CD4-positive, alpha-beta T cell treated with Interleukin-2 at 100 ng/mL for 4 hours (primary cell): ENCODE measurements around the gene TRIM31.

ENCODE experiments used
- DNase-seq: peaks from one replicate; pipeline ENCODE4 v3.0.0-alpha.2; 2020; ENCODE audit warnings: low spot score

TRIM31 gene, protein sequence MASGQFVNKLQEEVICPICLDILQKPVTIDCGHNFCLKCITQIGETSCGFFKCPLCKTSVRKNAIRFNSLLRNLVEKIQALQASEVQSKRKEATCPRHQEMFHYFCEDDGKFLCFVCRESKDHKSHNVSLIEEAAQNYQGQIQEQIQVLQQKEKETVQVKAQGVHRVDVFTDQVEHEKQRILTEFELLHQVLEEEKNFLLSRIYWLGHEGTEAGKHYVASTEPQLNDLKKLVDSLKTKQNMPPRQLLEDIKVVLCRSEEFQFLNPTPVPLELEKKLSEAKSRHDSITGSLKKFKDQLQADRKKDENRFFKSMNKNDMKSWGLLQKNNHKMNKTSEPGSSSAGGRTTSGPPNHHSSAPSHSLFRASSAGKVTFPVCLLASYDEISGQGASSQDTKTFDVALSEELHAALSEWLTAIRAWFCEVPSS

DNA sequence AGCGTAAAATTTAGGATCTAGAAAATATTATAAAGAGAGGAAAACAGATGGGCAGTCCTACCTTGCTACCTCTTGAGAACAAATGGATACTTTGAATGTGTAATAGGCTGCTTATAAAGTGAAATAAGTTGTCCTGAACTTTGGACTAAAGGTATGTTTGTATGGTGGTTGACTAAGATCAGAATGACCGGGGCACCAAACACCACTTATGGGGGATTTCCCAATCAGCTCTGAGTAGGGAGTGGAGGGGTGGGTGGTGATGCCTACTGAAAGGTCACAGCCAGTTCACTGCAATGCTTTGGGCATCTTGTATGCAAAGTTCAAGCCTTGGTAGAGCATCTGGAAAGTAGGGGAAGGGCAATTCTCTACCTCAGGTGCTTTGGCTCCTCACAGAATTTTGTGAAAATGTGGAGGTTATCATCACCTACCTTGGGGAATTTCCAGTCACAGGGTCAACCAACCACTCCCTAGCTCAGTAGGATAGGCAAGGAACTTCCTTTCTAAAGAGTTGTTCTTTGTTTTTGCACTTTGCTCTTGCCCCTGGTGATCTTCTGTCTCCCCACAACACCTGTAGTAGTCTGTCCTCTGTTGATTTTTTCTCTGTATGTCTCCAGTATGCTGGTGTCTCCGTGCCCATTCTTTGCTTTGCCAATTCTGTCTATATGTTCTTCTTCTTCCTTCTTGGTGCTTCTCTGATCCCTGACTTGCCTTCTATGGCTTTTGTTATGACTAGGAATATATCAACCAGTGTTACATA is at the start of gene TRIM31:
Gene TRIM31 (minus strand): TSS at position 88 of the 757 bp plus-strand sequence. CDS start 285 bp downstream, outside the sequence.
- no peak for DNase-seq

DNA sequence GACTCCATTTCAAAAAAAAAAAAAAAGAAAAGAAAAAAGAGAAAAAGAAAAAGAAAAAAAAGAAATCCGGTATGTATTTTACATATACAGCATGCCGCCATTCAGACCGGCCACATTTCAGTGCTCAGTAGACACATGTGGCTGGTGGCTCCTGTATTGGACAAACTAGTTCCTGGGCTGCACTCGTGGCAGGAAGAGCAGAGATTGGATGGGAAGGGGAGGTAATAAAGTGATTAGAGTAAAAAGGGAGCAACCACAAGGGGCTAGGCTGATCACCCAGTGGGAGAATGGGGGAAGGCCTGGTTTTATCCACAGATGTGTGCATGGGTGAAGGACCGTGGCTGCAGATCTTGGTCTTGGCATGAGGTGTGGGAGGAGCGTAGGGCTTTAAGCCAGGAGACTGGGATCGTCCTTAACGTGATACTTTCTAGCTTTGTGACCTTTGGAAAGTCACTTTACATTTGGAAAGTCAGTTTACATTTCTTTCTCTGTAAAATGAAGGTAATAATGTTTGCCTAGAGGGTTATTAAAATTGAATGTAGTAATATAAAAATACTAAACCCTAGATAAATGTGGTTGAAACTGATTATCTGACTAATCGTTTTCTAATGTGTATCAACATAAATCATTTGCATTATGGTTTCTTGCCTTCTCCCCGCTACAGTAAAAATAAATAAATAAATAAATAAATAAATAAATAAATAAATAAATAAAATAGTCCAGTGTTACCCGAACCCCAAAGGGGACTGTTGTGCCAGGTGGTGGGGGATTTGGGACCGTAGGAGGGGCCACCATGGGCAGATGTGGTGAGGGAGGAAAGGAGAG is 49.6 kb upstream of the TRIM31 start:
- no peak for DNase-seq

DNA sequence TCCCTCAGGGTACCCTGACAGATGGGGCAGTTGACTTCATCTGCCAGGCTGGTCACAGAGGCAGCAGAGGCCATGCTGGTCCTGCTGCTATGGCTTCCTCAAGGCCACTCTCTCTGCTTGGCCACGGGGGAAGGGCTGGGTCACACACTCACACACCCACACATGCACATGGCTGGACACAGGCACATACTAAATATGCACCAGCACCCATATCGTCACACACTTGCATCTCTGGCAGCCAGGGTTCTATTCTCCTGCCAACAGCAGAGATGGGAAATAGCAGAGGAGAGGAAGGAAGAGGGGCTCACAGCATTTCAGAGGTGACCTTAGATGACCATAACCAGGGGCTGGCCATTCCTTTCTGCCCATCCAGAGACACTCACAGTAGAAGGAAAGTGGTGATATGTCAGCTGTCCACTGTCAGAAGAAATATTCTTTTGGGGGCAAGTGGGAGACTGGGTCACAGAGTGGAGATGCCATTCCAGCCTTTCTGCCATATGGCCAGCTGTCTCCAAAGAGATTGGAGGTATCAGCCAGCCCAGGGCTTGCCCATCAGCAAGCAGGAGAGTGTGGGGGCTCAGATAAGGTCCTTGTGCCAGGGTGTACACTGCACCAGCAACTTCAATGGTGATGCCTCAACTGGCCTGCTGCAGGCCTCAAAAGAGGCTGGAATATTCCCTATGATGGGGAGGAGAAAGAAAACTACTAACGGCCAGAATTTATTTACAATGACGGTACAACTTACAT is 48.1 kb upstream of the TRIM31 start, which contains the start of gene TRIM10:
Gene TRIM10 (minus strand): TSS at position 427 of the 747 bp plus-strand sequence. CDS start 353 bp downstream, at position 74.
- DNase-seq = no peak

DNA sequence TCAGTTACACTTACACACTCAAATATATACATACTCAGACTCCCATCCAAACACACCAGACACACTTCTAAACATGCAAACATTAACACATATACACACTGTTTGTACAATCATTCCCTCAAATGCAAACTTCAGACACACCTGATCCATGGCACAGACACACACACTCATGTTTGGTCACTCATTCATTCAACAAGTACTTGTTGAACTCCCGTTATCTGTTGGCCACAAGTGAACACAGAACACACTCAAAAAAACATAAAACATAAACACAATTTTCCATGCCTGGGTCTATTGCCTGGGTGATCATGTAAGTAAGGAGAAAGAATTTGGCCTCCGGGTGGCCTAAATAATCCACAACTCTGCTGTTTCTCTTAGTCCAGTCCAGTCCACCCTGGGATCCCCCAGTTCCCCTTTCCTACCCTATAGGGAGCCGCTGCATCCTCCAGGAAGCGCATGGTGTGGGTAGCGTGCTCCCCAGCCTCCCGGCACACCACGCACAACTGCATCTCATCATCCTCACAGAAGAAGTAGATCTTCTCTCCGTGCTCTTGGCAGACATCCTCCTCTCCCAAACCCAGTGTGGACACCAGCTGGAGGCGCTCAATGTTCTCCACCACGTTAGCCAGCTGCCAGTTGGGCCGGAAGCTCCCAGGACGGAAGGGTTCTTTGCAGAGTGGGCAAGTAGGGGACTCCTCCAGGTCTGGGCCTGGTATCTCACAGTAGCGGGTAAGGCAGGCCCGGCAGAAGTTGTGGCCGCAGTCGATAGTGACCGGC is 47.3 kb upstream of the TRIM31 start:
- DNase-seq = no peak

DNA sequence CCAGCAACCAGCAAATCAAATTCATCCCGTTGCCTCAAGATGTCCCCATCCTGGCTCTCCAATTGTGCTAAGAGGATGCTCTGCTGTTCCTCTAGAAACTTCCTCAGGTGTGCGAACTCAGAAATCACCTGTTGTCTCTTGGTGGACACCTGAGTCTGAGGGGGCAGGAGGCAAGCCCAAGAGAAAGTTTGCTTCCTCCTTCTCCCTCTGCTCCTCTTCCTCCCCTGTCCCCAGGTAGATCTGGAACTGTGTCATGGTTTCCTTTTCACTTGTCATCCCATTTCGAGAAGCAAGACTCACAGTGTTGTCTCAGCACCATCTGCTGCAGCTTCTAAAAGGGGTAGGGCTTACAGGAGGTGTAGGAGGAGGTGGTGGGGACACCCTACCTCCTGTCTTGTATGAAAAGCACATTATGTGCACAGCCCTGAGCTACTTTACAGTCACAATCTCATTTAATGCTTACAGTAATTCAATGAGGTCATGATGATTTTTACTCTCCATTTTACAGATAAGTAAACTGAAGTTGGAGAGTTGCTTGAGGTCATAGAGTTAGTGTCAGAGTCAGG is 45.7 kb upstream of the TRIM31 start:
- DNase-seq = no peak

DNA sequence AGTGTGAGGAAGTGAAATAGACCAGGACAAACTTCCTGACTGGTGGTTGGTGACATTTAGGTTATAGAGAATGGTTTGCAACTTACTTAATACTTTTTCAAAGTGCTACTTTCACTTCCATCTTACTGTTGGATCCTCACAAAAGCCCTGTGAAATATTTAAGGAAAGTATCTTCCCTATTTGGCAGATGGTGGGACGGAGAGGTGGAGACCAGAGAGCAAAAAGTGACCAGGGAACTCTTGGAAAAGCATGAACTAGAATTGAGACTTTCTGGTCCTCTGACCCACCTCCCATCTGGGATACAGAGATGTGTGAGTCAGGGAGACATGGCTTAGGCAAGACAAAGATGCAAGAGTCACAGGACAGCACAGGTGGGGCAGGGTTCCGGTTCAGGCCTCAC is 45.1 kb upstream of the TRIM31 start:
- DNase-seq = no peak

DNA sequence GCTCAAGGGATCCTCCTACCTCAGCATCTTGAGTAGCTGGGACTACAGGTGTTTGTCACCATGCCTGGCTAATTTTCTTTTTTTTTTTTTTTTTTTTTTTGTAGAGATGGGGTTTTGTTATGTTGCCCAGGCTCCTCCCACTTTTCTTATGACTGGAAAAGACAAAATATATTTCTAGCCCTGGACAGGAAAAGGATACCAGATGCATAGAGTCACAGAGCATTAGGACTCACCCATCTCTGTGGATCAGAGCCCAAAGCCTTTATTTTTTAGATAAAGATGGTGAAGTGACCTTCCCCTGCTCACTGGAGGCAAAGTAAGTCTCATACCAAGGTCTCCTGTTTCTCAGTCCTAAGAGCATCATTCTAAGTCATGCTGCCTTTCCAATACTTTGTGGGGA is 44.7 kb upstream of the TRIM31 start:
- DNase-seq = no peak

DNA sequence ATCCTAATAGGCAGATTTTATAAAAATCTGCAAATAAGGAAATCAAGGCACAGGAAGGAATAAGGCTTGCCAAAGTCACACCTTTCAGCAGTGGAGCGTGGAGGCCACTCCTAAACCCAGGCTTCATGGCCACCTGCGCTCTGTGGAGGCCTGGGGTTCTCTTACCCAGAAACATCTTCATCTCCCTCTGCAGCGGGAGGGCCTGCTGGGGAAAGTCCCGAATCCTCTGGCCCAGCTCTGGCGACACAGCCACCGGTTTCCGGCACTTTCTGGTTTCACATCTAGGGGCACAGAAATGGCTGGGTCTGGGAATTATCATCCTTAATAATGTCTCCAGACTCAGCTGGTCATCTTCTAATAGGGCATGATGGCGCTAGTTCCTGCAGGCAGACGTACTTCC is 43.9 kb upstream of the TRIM31 start:
- no peak for DNase-seq

DNA sequence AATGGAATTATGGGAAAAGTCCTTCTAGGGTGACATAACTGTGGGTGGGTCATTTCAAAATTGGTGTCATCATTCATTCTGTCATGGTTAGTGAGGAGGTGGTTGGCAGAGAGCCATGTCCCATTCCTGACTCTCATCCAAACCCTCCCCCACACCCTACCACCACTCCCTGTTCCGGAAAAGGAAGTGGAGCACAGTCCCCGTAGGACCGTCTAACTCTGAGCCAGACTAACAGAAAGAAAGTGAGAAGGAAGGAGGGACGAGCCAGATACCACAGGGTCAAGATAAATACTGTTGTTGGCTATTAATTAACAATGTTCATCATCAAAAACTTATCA is 43.3 kb upstream of the TRIM31 start:
- no peak for DNase-seq

DNA sequence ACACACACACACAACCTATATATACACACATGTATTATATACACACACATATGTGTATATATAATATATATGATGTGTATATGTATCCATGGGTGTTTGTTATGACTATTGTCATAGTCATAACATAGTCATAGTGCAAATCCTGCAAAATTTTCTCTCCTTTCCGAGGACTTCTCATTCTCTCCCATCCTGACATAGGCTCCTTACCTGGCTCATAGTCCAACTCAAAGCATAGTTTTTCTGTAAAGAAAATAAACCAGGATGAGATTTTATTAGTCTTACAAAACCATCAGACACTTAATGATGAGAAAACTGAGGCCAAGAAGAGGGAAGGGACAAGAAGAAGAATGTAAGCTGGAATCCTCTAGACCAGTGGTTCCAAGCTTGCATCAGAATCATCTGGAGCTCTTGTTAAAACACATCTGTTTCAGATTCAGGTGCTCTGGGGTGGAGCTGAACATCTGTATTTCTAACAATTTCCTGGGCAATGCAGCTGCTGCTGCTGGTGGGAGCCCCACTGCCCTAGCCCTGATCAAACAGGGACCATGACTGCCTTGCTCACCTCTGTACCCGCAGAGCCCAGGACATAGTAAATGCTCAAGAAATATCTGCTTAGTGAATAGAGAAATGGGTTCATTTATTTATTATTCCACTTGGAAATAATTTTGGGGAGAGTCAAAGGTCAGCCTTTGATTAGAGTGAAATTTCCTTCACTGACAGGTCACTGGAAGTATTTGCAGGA is 42.8 kb upstream of the TRIM31 start:
- no peak for DNase-seq

DNA sequence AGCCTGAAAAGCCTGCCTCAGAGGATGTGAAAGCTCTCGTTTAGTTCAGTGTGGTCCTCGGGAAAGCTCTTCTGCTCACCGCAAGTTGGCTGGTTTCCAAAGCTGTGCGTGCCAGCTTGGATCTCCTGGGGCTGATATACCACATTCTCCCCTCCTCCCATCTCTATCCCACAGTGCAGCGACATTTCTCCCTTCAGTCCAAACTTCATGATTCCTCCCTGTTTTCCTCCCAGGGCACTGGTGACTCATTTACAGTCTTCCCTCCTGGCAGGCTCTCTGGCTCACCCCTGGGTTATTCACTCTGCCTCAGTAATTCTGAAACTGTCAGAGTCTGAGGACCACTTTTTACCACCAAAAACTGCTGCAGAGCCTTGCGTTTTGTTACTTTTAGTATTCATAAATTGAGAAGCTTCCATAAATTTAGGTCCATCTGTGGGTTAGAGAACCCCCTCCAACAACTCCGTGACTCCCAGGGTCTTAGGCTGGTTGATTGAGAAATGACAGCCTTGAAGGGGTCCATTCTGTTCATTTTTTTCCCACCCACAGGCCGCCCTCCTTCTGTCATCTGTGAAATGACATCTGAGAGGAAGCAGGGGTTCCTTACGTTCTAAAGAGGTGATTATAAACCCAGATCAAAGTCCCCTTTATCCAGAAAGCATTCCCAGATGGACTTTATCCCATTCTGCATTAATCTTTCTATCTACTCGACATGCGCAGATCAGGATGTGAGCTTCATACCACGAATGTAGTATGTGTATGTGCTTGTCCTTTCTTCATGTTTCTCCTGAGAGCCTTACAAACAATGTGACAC is 42.0 kb upstream of the TRIM31 start:
- DNase-seq = no peak

DNA sequence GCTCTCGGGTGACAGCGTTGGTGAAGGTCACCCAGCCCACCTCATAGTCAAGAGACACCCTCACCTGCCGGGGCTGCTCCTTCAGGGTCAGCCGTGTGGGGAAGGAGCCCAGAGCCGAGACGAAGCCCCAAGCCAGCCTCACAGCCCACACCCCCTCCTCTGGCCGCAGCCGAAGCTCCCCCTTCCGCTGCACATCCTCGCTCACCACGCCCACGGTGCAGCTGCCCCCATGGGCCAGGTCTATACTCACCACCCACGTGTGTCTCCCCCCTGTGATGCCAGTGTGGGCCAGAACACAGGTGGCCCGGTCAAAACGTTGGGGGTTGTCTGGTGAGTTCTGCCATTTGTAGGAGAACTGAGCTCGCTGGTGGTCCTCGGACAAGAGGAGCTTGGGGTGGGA is 41.2 kb upstream of the TRIM31 start:
- no peak for DNase-seq

DNA sequence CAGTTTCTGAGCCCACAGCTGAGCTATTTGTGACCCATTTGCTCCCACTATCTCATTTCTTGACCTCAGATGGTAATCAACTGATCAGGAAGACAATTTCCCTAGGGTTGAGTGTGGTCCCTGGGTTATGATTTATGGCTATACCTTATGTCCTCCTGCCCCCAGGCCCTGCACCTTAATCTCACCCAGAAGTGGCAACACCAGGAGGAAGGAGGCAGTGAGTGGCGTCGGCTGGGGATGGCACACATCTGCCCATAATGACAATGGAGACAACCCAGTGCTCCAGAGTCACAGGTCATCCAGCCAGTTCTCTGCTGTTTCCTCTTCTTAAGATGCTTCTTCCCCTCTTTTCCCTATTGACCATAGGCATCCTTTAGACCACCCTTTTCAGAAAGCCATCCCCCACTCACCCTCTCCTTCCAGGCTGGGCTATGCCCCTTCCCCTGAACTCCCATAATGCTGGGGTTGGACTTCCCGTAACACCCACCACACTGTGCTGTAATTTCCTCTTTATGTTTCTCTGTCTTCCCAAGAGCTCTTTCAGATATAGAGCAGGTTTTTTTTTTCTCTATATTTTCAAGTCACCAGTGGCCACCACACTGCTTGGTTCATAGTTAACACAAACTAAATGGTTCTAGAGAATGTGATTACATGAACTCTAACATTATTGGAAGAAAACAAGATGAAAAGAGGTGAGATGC is 40.2 kb upstream of the TRIM31 start:
- no peak for DNase-seq

DNA sequence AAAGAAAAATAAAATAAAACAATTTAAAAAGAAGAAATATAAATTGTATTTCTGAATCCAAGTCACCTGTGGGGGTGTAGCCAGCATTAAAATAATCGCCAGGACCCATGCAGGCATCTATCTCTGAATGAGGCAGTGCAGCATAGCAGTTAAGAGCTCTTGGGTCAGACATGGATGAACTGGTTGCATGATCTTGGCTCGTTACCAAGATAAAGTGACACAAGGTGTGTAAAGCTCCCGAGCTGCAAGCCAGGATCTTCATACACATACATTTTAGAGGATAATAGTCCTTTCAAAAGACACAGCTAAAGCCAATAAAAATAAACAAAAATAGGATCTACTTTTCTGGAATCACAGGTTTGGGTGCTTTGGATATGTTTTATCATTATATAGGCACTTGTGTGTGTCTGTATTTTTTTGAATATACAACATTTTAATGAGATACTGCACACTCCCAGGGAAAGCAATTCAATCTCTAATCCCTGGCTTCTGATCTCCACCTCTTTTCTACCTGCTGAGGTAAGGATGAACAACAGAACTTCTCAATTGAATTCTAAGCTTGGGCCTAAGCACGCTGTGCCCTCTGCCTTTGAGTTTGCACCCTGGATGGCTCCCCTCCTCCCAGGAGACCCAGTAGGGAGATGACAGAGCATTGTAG is 39.3 kb upstream of the TRIM31 start:
- no peak for DNase-seq

DNA sequence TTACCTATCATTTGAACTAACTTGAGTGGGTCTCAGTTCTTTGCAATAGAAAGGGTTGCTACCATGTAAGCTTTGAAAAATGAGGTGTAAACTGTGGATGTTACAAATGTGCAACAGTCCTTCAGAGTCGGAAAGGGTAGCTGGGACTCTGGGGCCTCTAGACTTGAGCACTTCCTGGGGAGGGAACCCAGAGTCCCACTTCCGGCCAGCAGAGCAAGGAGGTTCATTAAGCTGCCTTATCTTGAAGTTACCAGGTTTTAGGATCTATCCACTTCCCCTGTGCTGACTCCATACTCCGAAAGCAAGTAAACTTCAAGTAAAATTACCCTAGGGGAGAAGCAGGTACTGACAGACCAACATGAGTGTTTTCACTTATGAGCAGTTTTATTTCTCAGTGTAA is 38.7 kb upstream of the TRIM31 start:
- no peak for DNase-seq

DNA sequence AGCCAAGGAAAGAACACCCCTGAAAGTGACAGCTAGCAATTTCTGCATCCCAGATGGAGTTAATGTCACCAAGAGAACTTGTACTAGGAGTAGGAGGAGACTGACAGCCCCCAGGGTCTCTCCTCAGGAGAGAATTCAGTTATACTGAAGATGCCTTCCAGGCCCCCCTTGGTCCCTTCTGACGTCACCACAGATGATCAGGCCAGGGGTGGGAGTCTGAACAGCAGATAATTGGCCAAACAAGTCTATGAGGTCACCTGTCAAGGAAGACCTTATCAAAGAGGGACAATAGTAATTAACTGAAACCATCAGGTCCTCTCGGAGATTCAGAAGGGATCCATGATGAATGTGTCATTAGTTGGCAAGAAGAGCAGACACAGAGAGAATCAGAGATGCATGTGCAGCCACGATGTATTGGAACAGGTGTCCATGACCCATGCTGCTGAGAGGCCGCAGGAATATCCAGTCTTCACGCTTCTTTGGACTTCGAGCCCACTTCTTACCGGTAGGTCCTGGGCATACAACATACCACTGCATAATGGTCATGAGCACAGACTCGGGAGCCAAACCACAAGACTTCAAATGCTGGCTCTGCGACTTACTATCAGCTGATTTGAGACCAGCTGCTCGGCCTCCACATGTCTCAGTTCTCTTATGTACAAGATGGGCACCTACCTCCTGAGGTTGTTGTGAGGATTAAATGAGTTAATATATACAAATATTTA is 37.9 kb upstream of the TRIM31 start:
- no peak for DNase-seq

DNA sequence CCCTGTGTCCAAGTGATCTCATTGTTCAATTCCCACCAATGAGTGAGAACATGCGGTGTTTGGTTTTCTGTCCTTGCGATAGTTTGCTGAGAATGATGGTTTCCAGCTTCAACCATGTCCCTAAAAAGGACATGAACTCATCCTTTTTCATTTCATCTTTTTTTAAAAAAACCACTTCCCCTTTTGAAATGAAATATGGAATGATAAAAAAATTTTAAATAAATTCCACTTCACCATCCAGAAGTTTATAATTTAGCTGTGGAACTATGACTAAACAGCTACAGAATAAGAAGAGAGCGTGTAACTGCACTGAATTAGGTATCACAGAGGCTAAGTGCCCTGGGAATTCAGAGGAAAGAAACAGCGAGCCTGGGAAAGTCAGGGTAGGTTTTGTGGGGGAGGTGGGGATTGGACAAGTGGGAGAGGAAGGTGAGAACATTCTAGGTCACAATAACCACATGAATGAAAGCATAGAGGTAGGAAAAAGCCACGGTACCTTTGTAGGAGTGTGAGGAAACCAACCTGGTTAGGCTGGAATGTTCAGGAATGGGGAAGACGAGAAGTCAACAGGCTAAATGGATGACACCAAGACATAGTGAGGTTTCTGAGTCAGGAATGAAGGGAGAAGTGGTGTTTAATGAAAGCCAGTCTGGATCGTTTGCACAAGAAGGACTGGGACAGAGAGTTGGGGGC is 37.1 kb upstream of the TRIM31 start:
- no peak for DNase-seq
